HCT116 (cell line): ENCODE measurements around the gene TTC33. TPM values are rescaled to one million over a fixed set of nuclear protein-coding genes. Genes with fewer than 3 reads are reported as not detected.

ENCODE experiments used
- ATAC-seq: fragments of 200-7000 bp; cut with Tn5 transposase; 2 replicates; pipeline ENCODE4 v1.9.1; 2020; ENCODE audit warnings: mild to moderate bottlenecking, moderate library complexity
- BruUV-seq: library from RNA; stranded (reverse); fragments of 400-500 nt; replicated peaks from 2 replicates; lab custom pipeline; 2021; lab: Mats Ljungman, UMichigan
- CTCF ChIA-PET: fragments of 300-600 bp; sonication (Branson Sonifier 250); formaldehyde crosslinking; loops from one replicate; lab custom pipeline; 2021; ENCODE audit warnings: antibody characterized with exemption; lab: Charles Lee
- POLR2A ChIA-PET: fragments of 300-600, 350-600 bp; sonication (Branson Sonifier 250); formaldehyde crosslinking; loops from one replicate; lab custom pipeline; 2021; ENCODE audit warnings: antibody characterized with exemption; lab: Charles Lee
- RAD21 ChIA-PET, 2 experiments: fragments of 300-600 bp; sonication (Branson Sonifier 250); formaldehyde crosslinking; loops; one replicate each; lab custom pipeline; 2023; ENCODE audit warnings: low total read pairs in 2 of 2; ENCODE audit not compliant: uncharacterized antibody in 2 of 2, unreplicated experiment in 2 of 2, low non-redundant PET in 1 of 2; lab: Charles Lee
- DNase-seq: peaks from one replicate; pipeline ENCODE4 v3.0.0-alpha.2; 2010; ENCODE audit warnings: low read depth, low spot score
- H2AFZ ChIP-seq: fragments of 200-600 bp; shearing (Covaris generic), sonication (generic); 2 replicates; pipeline ENCODE4 v1.6.1; 2017; ENCODE audit warnings: low read depth, mixed run types, mixed read lengths, antibody characterized with exemption, low read length; ENCODE audit not compliant: poor library complexity, severe bottlenecking
- H3K27ac ChIP-seq: 2 replicates; pipeline ENCODE4 v1.5.1; 2012; ENCODE audit warnings: low read depth, low read length
- H3K27me3 ChIP-seq: fragments of 200-600 bp; sonication (generic); 2 replicates; pipeline ENCODE4 v1.6.1; 2016; ENCODE audit warnings: mixed run types, low read length, mixed read lengths; ENCODE audit not compliant: insufficient read depth
- H3K36me3 ChIP-seq, 2 experiments: fragments of 200-500 bp in 1 of 2; fragments of 200-600 bp in 1 of 2; sonication (Bioruptor generic) in 1 of 2; sonication (generic) in 1 of 2; 2 replicates each; pipeline versions ENCODE4 v1.5.1 to v1.6.1; 2014 to 2016; ENCODE audit warnings: low read length in 2 of 2, inconsistent platforms in 1 of 2, mixed read lengths in 1 of 2, mixed run types in 1 of 2; ENCODE audit not compliant: insufficient read depth in 2 of 2, control insufficient read depth in 1 of 2
- H3K4me1 ChIP-seq, 2 experiments: fragments of 200-600 bp in 1 of 2; sonication (generic) in 1 of 2; 2 replicates each; pipeline versions ENCODE4 v1.5.1 to v1.6.1; 2012 to 2017; ENCODE audit warnings: low read length in 2 of 2, inconsistent platforms in 1 of 2, mild to moderate bottlenecking in 1 of 2, mixed read lengths in 1 of 2, mixed run types in 1 of 2, moderate library complexity in 1 of 2; ENCODE audit not compliant: insufficient read depth in 2 of 2, control insufficient read depth in 1 of 2
- H3K4me2 ChIP-seq: fragments of 200-600 bp; sonication (generic); 2 replicates; pipeline ENCODE4 v1.6.1; 2017; ENCODE audit warnings: mixed run types, low read length, mixed read lengths
- H3K4me3 ChIP-seq, 2 experiments: fragments of 200-600 bp in 1 of 2; sonication (generic) in 1 of 2; replicated peaks in 1 of 2; 2 replicates each; pipeline ENCODE4 v1.5.1; 2011 to 2016; ENCODE audit warnings: low read length in 2 of 2, control low read depth in 1 of 2, low read depth in 1 of 2, mild to moderate bottlenecking in 1 of 2, mixed read lengths in 1 of 2, mixed run types in 1 of 2
- H3K79me2 ChIP-seq: fragments of 200-600 bp; sonication (generic); 2 replicates; pipeline ENCODE4 v1.6.1; 2017; ENCODE audit warnings: mild to moderate bottlenecking, mixed run types, low read length, moderate library complexity, mixed read lengths; ENCODE audit not compliant: insufficient read depth
- H3K9ac ChIP-seq: fragments of 200-600 bp; sonication (generic); 2 replicates; pipeline ENCODE4 v1.6.1; 2016; ENCODE audit warnings: low read length, mixed read lengths
- H3K9me2 ChIP-seq: fragments of 200-600 bp; sonication (generic), shearing (Covaris generic); 2 replicates; pipeline ENCODE4 v1.6.1; 2017; ENCODE audit warnings: mixed run types, mild to moderate bottlenecking, moderate library complexity; ENCODE audit not compliant: insufficient read depth
- H3K9me3 ChIP-seq, 2 experiments: fragments of 200-500 bp in 1 of 2; fragments of 200-600 bp in 1 of 2; sonication (Bioruptor generic) in 1 of 2; sonication (generic) in 1 of 2; 2 replicates each; pipeline ENCODE4 v1.6.1; 2014 to 2017; ENCODE audit warnings: low read length in 2 of 2, mixed read lengths in 2 of 2, inconsistent platforms in 1 of 2, low read depth in 1 of 2, mild to moderate bottlenecking in 1 of 2, mixed run types in 1 of 2, moderate library complexity in 1 of 2; ENCODE audit not compliant: control insufficient read depth in 1 of 2, insufficient read depth in 1 of 2
- H4K20me1 ChIP-seq: fragments of 200-600 bp; sonication (generic), shearing (Covaris generic); 2 replicates; pipeline ENCODE4 v1.6.1; 2017; ENCODE audit warnings: mixed run types, mild to moderate bottlenecking, moderate library complexity; ENCODE audit not compliant: insufficient read depth
- CBX3 ChIP-seq: IDR thresholded peaks from 2 replicates; pipeline ENCODE4 v1.6.1; 2012; ENCODE audit warnings: low read depth
- CEBPB ChIP-seq: IDR thresholded peaks from 2 replicates; pipeline ENCODE4 v1.6.1; 2012; ENCODE audit warnings: low read depth
- EGR1 ChIP-seq: IDR thresholded peaks from 2 replicates; pipeline ENCODE4 v1.6.1; 2012; ENCODE audit warnings: low read depth
- EZH2 ChIP-seq: fragments of 200-600 bp; sonication (generic); IDR thresholded peaks from 2 replicates; pipeline ENCODE4 v1.6.1; 2017; ENCODE audit warnings: antibody characterized with exemption, mixed run types
- EZH2phosphoT487 ChIP-seq: fragments of 200-600 bp; IDR thresholded peaks from 2 replicates; pipeline ENCODE4 v1.6.1; 2018; ENCODE audit warnings: antibody characterized with exemption, borderline replicate concordance
- JUND ChIP-seq: IDR thresholded peaks from 2 replicates; pipeline ENCODE4 v1.6.1; 2012
- POLR2A ChIP-seq: IDR thresholded peaks from 2 replicates; pipeline ENCODE4 v1.7.0; 2011; ENCODE audit warnings: borderline replicate concordance; ENCODE audit not compliant: insufficient read depth, insufficient read length; ENCODE audit errors: extremely low read depth
- POLR2AphosphoS5 ChIP-seq: IDR thresholded peaks from 2 replicates; pipeline ENCODE4 v1.6.1; 2011; ENCODE audit warnings: mild to moderate bottlenecking, low read depth, low read length, moderate library complexity
- RAD21 ChIP-seq: IDR thresholded peaks from 2 replicates; pipeline ENCODE4 v1.6.1; 2012; ENCODE audit warnings: low read depth, mild to moderate bottlenecking
- SIN3A ChIP-seq: IDR thresholded peaks from 2 replicates; pipeline ENCODE4 v1.6.1; 2012; ENCODE audit warnings: low read depth
- SP1 ChIP-seq: IDR thresholded peaks from 2 replicates; pipeline ENCODE4 v1.6.1; 2012; ENCODE audit warnings: low read depth
- SRF ChIP-seq: IDR thresholded peaks from 2 replicates; pipeline ENCODE4 v1.6.1; 2012; ENCODE audit warnings: low read depth
- TCF7L2 ChIP-seq: IDR thresholded peaks from 2 replicates; pipeline ENCODE4 v1.7.0; 2011; ENCODE audit warnings: borderline replicate concordance, inconsistent platforms; ENCODE audit not compliant: insufficient read depth, insufficient read length; ENCODE audit errors: extremely low read depth
- YY1 ChIP-seq: IDR thresholded peaks from 2 replicates; pipeline ENCODE4 v1.6.1; 2011; ENCODE audit warnings: low read length, low read depth, moderate library complexity, mild to moderate bottlenecking; ENCODE audit not compliant: insufficient replicate concordance; ENCODE audit errors: extremely low read depth
- ZFX ChIP-seq: fragments of 450-650 bp; IDR thresholded peaks from 2 replicates; pipeline ENCODE4 v1.6.1; 2017
- ZNF274 ChIP-seq: fragments of 200-500 bp; sonication (Bioruptor generic); IDR thresholded peaks from 2 replicates; pipeline ENCODE4 v1.6.1; 2014; ENCODE audit warnings: mild to moderate bottlenecking, low read depth, low read length, inconsistent platforms
- intact Hi-C: fragments of 100-400 bp; cut with micrococcal nuclease; formaldehyde crosslinking; loops from 2 replicates; pipeline ENCODE4 v1.10.0; 2022
- total RNA-seq: library from RNA; stranded (reverse); gene quantifications from one replicate; pipeline ENCODE4 v1.2.1, GENCODE V29; 2021; ENCODE audit not compliant: unreplicated experiment
- TF ChIP-seq, protein P1 (sequence below): IDR thresholded peaks from 2 replicates; pipeline ENCODE4 v1.6.1; 2012; ENCODE audit warnings: low read depth
- TF ChIP-seq, protein P2 (sequence below): IDR thresholded peaks from 2 replicates; pipeline ENCODE4 v1.6.1; 2012
- TF ChIP-seq, protein P3 (sequence below), 3 experiments: fragments of 200-600 bp in 1 of 3; sonication (generic) in 1 of 3; IDR thresholded peaks in 2 of 3; conservative IDR thresholded peaks in 1 of 3; 2 replicates each; pipeline ENCODE4 v1.5.1; 2012 to 2017; ENCODE audit warnings: low read depth in 2 of 3, low read length in 2 of 3, antibody characterized with exemption in 1 of 3, borderline replicate concordance in 1 of 3, control low read depth in 1 of 3, mild to moderate bottlenecking in 1 of 3, mixed read lengths in 1 of 3, mixed run types in 1 of 3, moderate library complexity in 1 of 3; ENCODE audit not compliant: insufficient read depth in 1 of 3
- TF ChIP-seq, protein P4 (sequence below): IDR thresholded peaks from 2 replicates; pipeline ENCODE4 v1.6.1; 2012

Gene TTC33
- total RNA-seq, 1 experiment from 2014 or later, result 14.5 TPM

DNA sequence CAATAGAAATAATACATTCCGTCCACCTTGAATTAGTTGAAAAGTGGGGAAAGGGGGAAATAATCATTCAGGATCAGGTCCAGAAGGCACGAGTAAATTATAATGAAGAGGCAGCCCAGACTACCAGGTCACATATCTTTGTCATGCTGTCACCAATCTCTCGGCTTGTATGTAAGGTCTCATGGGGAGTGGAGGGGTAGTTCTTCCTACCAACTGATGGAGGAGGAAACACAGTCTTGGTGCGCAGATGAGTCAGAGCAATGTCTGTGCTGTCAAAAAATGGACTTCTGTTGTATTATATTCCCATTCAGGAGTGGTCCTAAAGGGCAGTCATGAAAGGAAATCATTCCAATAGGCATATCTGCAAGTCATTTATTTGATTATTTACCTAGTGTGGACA is 240.3 kb downstream of the TTC33 start (continued):
- TF ChIP-seq, protein P1, sequence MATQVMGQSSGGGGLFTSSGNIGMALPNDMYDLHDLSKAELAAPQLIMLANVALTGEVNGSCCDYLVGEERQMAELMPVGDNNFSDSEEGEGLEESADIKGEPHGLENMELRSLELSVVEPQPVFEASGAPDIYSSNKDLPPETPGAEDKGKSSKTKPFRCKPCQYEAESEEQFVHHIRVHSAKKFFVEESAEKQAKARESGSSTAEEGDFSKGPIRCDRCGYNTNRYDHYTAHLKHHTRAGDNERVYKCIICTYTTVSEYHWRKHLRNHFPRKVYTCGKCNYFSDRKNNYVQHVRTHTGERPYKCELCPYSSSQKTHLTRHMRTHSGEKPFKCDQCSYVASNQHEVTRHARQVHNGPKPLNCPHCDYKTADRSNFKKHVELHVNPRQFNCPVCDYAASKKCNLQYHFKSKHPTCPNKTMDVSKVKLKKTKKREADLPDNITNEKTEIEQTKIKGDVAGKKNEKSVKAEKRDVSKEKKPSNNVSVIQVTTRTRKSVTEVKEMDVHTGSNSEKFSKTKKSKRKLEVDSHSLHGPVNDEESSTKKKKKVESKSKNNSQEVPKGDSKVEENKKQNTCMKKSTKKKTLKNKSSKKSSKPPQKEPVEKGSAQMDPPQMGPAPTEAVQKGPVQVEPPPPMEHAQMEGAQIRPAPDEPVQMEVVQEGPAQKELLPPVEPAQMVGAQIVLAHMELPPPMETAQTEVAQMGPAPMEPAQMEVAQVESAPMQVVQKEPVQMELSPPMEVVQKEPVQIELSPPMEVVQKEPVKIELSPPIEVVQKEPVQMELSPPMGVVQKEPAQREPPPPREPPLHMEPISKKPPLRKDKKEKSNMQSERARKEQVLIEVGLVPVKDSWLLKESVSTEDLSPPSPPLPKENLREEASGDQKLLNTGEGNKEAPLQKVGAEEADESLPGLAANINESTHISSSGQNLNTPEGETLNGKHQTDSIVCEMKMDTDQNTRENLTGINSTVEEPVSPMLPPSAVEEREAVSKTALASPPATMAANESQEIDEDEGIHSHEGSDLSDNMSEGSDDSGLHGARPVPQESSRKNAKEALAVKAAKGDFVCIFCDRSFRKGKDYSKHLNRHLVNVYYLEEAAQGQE, result no peak
- TF ChIP-seq JUND (no peak), RAD21 (no peak), CBX3 (no peak), EGR1 (no peak), EZH2phosphoT487 (no peak), TCF7L2 (no peak), ZFX (no peak), YY1 (no peak), POLR2AphosphoS5 (no peak), SRF (no peak)

- ChIA-PET CTCF (no interaction called here), POLR2A (no interaction called here), RAD21 (no interaction called here)
- Histone ChIP-seq H3K9ac (no peak overlapping the region), H3K27me3 (no peaks in the 10 kb centered on the region), H2AFZ (no peak overlapping the region), H3K27ac (no peak overlapping the region), H3K4me2 (no peak overlapping the region), H4K20me1 (no peaks in the 10 kb centered on the region), H3K36me3 (no peaks in the 10 kb centered on the region), H3K79me2 (no peaks in the 10 kb centered on the region), H3K4me1 (peaks cover 3 to 12% of the 10 kb centered on the region in 2 experiments; a peak in 2 of 4 replicates), H3K4me3 (no peak overlapping the region), H3K9me2 (no peaks in the 10 kb centered on the region), H3K9me3 (no peaks in the 10 kb centered on the region)
- no TSS peak for BruUV-seq
- no peak for DNase-seq
- intact Hi-C loops, result no loop called here
- ATAC-seq, result no peak
- no peak for TF ChIP-seq ZFX
- no peak for TF ChIP-seq JUND
- TF ChIP-seq, protein P2, sequence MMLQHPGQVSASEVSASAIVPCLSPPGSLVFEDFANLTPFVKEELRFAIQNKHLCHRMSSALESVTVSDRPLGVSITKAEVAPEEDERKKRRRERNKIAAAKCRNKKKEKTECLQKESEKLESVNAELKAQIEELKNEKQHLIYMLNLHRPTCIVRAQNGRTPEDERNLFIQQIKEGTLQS, result no peak
- no peak for TF ChIP-seq CBX3
- TF ChIP-seq ZNF274, result no peak
- TF ChIP-seq, protein P3, sequence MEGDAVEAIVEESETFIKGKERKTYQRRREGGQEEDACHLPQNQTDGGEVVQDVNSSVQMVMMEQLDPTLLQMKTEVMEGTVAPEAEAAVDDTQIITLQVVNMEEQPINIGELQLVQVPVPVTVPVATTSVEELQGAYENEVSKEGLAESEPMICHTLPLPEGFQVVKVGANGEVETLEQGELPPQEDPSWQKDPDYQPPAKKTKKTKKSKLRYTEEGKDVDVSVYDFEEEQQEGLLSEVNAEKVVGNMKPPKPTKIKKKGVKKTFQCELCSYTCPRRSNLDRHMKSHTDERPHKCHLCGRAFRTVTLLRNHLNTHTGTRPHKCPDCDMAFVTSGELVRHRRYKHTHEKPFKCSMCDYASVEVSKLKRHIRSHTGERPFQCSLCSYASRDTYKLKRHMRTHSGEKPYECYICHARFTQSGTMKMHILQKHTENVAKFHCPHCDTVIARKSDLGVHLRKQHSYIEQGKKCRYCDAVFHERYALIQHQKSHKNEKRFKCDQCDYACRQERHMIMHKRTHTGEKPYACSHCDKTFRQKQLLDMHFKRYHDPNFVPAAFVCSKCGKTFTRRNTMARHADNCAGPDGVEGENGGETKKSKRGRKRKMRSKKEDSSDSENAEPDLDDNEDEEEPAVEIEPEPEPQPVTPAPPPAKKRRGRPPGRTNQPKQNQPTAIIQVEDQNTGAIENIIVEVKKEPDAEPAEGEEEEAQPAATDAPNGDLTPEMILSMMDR (IDR thresholded peaks at IDR 0.05 in 2 of 3, conservative IDR thresholded peaks at IDR 0.05 in 1 of 3; ENCODE audit: borderline replicate concordance in 1 of 3, insufficient read depth in 1 of 3, low read depth in 2 of 3, low read length in 2 of 3), result no peak
- no peak for TF ChIP-seq SIN3A
- TF ChIP-seq EZH2, result no peak
- TF ChIP-seq POLR2A, result no peak
- TF ChIP-seq, protein P4, sequence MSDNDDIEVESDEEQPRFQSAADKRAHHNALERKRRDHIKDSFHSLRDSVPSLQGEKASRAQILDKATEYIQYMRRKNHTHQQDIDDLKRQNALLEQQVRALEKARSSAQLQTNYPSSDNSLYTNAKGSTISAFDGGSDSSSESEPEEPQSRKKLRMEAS, result no peak
- no peak for TF ChIP-seq CEBPB
- TF ChIP-seq YY1, result no peak
- TF ChIP-seq SP1, result no peak
These were observed 240.8 kb downstream of the TTC33 start for GRCh38 chr5:40514976-40515375.
